Measurements from ENCODE around the gene TMBIM1. TPM values are rescaled to one million over a fixed set of nuclear protein-coding genes. Genes with fewer than 3 reads are reported as not detected.

TMBIM1 gene
- total RNA-seq, 6 donors from 2014 or later: 112 to 359 (median 236) TPM

DNA sequence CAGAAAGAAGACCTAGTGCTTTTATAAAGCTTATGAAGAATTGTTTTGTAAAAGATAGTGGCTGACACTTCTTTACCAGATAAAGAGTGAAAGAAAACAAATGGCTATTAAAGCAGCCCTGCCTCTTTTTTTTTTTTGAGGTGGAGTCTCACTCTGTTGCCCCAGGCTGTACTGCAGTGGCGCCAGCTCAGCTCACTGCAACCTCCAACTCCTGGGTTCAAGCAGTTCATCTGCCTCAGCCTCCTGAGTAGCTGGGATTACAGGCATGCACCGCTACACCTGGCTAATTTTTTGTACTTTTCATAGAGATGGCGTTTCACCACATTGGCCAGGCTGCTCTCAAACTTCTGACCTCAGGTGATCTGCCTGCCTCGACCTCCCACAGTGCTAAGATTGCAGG is 62.5 kb downstream of the TMBIM1 start:
- Histone ChIP-seq H3K27me3 (no peaks in the 10 kb centered on the region), H3K27ac (peak overlapping the region in 2 of 4 donors; percentile 30 to 71), H3K4me1 (peaks cover 29 to 59% (median 32%) of the 10 kb centered on the region in 4 donors), H3K4me3 (no peak overlapping the region), H3K36me3 (peaks cover 24 to 95% (median 80%) of the 10 kb centered on the region in 4 donors), H3K9me3 (no peaks in the 10 kb centered on the region)
- no peak for TF ChIP-seq EP300 (IDR thresholded peaks at IDR 0.05)
- ATAC-seq (ENCODE audit: low FRiP score in 2 of 2) (no peak), DNase-seq (no peak)
- 83 to 86% methylated on average over 4 of the region's 4 CpGs for WGBS, 2 donors

DNA sequence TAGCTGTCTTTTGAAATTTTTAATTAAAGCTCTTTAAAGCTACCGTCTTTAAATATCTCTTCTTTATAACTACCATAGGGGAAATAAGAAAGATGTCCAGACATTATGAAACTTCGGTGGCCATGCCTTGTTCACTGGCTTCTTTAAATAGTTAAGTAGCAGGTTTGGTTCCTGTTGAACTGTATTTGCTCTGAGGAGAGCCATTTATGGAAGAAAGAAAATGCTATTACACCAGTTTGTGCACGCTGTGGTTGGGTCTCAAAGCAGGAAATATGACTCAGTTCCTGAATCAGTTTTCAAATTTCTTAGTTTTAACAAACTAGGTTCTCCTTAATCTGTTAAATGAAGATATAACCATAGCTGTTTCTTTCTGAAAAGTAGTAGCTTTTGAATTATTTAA is 63.1 kb downstream of the TMBIM1 start:
- 8 to 23% methylated on average over 3 of the region's 3 CpGs for WGBS, 2 donors
- no peak overlapping the region for H3K4me3 ChIP-seq
- H3K4me1 ChIP-seq: peaks cover 33 to 63% (median 35%) of the 10 kb centered on the region in 4 donors
- no peaks in the 10 kb centered on the region for H3K27me3 ChIP-seq
- ATAC-seq (ENCODE audit: low FRiP score in 2 of 2): peak; percentile 77 to 85
- no peaks in the 10 kb centered on the region for H3K9me3 ChIP-seq
- no peak for TF ChIP-seq POLR2AphosphoS5 (IDR thresholded peaks at IDR 0.05)
- no peak for TF ChIP-seq EP300 (IDR thresholded peaks at IDR 0.05)
- TF ChIP-seq POLR2A (IDR thresholded peaks at IDR 0.05): no peak
- peaks cover 20 to 95% (median 80%) of the 10 kb centered on the region in 4 donors for H3K36me3 ChIP-seq
- DNase-seq: peak in 1 of 2 donors; percentile 56
- H3K27ac ChIP-seq: peak overlapping the region; percentile 30 to 71 (median 49)

DNA sequence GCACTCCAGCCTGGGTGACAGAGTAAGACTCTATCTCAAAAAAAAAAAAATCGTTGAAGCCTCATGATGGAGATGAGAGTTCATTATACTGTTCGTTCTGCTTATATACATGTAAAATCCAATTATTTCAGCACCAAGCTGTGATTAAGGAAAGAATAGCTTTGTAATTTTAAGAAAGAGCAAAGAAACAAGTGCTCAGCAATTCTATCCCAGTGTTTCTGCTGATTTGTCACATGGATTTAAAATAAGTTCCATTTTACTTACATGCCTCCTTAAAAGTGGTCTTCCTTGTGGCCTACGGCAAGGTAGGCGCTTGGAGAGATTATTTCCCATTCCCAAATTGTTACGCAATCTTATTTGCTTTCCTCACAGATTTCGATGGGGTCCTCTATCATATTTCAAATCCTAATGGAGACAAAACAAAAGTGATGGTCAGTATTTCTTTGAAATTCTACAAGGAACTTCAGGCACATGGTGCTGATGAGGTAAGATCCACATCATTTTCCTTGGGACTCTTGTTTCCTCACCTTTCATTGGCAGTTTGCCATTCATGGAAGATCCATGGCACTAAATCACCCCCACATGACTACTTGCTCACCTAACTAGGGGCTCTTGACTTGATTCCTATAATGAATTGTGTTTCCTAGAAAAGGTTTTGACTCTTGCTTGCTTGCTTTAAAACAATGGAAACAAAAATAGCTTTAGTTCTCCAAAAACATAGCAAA is 63.8 kb downstream of the TMBIM1 start:
- no peaks in the 10 kb centered on the region for H3K9me3 ChIP-seq
- no peaks in the 10 kb centered on the region for H3K27me3 ChIP-seq
- H3K4me3 ChIP-seq: no peak overlapping the region
- DNase-seq (no peak), ATAC-seq (ENCODE audit: low FRiP score in 2 of 2) (no peak)
- TF ChIP-seq EP300 (IDR thresholded peaks at IDR 0.05) (no peak), POLR2A (IDR thresholded peaks at IDR 0.05) (no peak), POLR2AphosphoS5 (IDR thresholded peaks at IDR 0.05) (no peak)
- TF ChIP-seq, protein P1, sequence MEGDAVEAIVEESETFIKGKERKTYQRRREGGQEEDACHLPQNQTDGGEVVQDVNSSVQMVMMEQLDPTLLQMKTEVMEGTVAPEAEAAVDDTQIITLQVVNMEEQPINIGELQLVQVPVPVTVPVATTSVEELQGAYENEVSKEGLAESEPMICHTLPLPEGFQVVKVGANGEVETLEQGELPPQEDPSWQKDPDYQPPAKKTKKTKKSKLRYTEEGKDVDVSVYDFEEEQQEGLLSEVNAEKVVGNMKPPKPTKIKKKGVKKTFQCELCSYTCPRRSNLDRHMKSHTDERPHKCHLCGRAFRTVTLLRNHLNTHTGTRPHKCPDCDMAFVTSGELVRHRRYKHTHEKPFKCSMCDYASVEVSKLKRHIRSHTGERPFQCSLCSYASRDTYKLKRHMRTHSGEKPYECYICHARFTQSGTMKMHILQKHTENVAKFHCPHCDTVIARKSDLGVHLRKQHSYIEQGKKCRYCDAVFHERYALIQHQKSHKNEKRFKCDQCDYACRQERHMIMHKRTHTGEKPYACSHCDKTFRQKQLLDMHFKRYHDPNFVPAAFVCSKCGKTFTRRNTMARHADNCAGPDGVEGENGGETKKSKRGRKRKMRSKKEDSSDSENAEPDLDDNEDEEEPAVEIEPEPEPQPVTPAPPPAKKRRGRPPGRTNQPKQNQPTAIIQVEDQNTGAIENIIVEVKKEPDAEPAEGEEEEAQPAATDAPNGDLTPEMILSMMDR (IDR thresholded peaks at IDR 0.05): no peak
- peaks cover 20 to 93% (median 75%) of the 10 kb centered on the region in 4 donors for H3K36me3 ChIP-seq
- WGBS, 2 donors: 81% methylated on average over 6 of the region's 6 CpGs
- H3K27ac ChIP-seq: peak overlapping the region; percentile 30 to 71 (median 49)
- peaks cover 40 to 65% (median 42%) of the 10 kb centered on the region in 4 donors for H3K4me1 ChIP-seq

DNA sequence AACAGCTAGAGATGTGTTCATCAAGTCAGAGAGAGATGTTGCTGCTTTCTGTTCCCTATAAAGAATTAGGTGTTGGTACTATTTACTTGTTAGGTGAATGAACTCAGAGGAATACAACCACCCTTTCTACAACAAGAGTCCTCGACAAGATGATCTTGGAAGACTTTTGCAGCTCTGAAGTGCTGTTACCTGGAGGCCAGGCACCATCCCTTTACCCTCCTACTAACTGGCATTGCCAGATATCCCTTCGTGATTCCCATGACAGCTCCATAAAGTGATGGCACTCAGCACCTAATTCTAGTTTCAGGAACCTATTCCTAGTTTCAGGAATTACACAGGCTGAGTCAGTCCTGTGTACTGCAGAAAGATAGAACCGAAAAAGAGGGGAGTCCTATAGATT is 65.4 kb downstream of the TMBIM1 start:
- Histone ChIP-seq H3K4me3 (no peak overlapping the region), H3K27me3 (no peaks in the 10 kb centered on the region), H3K27ac (no peak overlapping the region), H3K36me3 (peaks cover 12 to 92% (median 64%) of the 10 kb centered on the region in 4 donors), H3K9me3 (no peaks in the 10 kb centered on the region), H3K4me1 (peaks cover 56 to 76% (median 59%) of the 10 kb centered on the region in 4 donors)
- 85 to 86% methylated on average over 3 of the region's 3 CpGs for WGBS, 2 donors
- ATAC-seq (ENCODE audit: low FRiP score in 2 of 2) (no peak), DNase-seq (no peak)
- TF ChIP-seq EP300 (IDR thresholded peaks at IDR 0.05) (no peak), POLR2A (IDR thresholded peaks at IDR 0.05) (no peak), POLR2AphosphoS5 (IDR thresholded peaks at IDR 0.05) (no peak)
- TF ChIP-seq, protein P1 (IDR thresholded peaks at IDR 0.05): no peak

Small RNAs within 50 kb of the gene (small RNA-seq; reads per million reads assigned to genes)
- 0 to 1.2 (median 0.03) reads per million in 4 donors for gene MIR6810

Other genes starting within 250 kb of the TMBIM1 start
- under 1 TPM in 4 of 6 donors, not detected in 2; 0.15 to 0.51 (median 0.21) TPM for gene RUFY4, start 223.2 kb downstream of the TMBIM1 start, total RNA-seq
- 10 to 100 TPM in 2 of 6 donors, 1 to 10 TPM in 3, under 1 TPM in 1; 0.79 to 25.8 (median 7.2) TPM for gene CXCR2, start 166.5 kb downstream of the TMBIM1 start, total RNA-seq
- 10 to 100 TPM in 2 of 6 donors, 1 to 10 TPM in 4; 1.3 to 17.2 (median 6.4) TPM for gene CXCR1, start 125.5 kb downstream of the TMBIM1 start, total RNA-seq
- 100 to 1,000 TPM; 233 to 440 (median 357) TPM for gene ARPC2, start 75.3 kb downstream of the TMBIM1 start, total RNA-seq
- 1 to 10 TPM in 5 of 6 donors, under 1 TPM in 1; 0.33 to 6.4 (median 4.1) TPM for gene GPBAR1, start 31.5 kb downstream of the TMBIM1 start, total RNA-seq
- gene AAMP, start 22.4 kb downstream of the TMBIM1 start, total RNA-seq: 100 to 1,000 TPM in 4 of 6 donors, 10 to 100 TPM in 2; 67.1 to 168 (median 118) TPM
- 100 to 1,000 TPM in 2 of 6 donors, 10 to 100 TPM in 4; 69.8 to 153 (median 87.2) TPM for gene PNKD, start 22.0 kb downstream of the TMBIM1 start, total RNA-seq
- gene CATIP, start 64.4 kb upstream of the TMBIM1 start, total RNA-seq: 1 to 10 TPM in 5 of 6 donors, under 1 TPM in 1; 0.77 to 8.5 (median 4.3) TPM
- gene SLC11A1, start 89.8 kb upstream of the TMBIM1 start, total RNA-seq: 1,000 to 10,000 TPM in 2 of 6 donors, 100 to 1,000 TPM in 4; 145 to 3,249 (median 371) TPM
- gene CTDSP1, start 107.4 kb upstream of the TMBIM1 start, total RNA-seq: 100 to 1,000 TPM in 5 of 6 donors, 10 to 100 TPM in 1; 96.6 to 239 (median 189) TPM
- under 1 TPM in 3 of 6 donors, not detected in 3; 0.29 to 0.76 (median 0.40) TPM for gene VIL1, start 126.6 kb upstream of the TMBIM1 start, total RNA-seq